ENCODE results near the gene REELD1.

Gene REELD1

GRCh38 chr4:146265950-146266490 lies 51.7 kb downstream of the REELD1 start:
- no peak for DNase-seq (ENCODE audit: low read depth in 3 of 3)

- DNase-seq (ENCODE audit: low read depth in 3 of 3): no peak
These were observed 53.5 kb downstream of the REELD1 start for GRCh38 chr4:146267826-146268225.

GRCh38 chr4:146269228-146269653 lies 54.9 kb downstream of the REELD1 start:
- DNase-seq (ENCODE audit: low read depth in 3 of 3): no peak

- DNase-seq (ENCODE audit: low read depth in 3 of 3): no peak
These were observed 57.1 kb downstream of the REELD1 start for GRCh38 chr4:146271466-146271865.

GRCh38 chr4:146273204-146273901 lies 59.0 kb downstream of the REELD1 start:
- no peak for DNase-seq (ENCODE audit: low read depth in 3 of 3)

GRCh38 chr4:146274774-146275173 lies 60.4 kb downstream of the REELD1 start:
- DNase-seq (ENCODE audit: low read depth in 3 of 3): no peak

GRCh38 chr4:146275370-146275769 lies 61.0 kb downstream of the REELD1 start:
- DNase-seq (ENCODE audit: low read depth in 3 of 3): no peak

- DNase-seq (ENCODE audit: low read depth in 3 of 3): no peak
These were observed 64.6 kb downstream of the REELD1 start for GRCh38 chr4:146278986-146279385.
